GM12878 (cell line): ENCODE data around the gene DPH6. TPM values are rescaled to one million over a fixed set of nuclear protein-coding genes. Genes with fewer than 3 reads are reported as not detected.

ENCODE experiments used
- ATAC-seq: fragments of 200-7000 bp; cut with Tn5 transposase; 3 replicates; pipeline ENCODE4 v1.9.1; 2020; ENCODE audit warnings: mild to moderate bottlenecking, moderate library complexity
- BruUV-seq: library from RNA; stranded (reverse); fragments of 400-500 nt; replicated peaks from 2 replicates; lab custom pipeline; 2021; lab: Mats Ljungman, UMichigan
- CTCF ChIA-PET: fragments of 300-600 bp; sonication (Branson Sonifier 250); formaldehyde crosslinking; extraction: SDS; loops from one replicate; lab custom pipeline; 2021; ENCODE audit warnings: inconsistent platforms; lab: Yijun Ruan, JAX
- POLR2A ChIA-PET: fragments of 350-600 bp; formaldehyde crosslinking; extraction: SDS; loops from one replicate; lab custom pipeline; 2021; ENCODE audit warnings: inconsistent platforms; lab: Charles Lee
- RAD21 ChIA-PET: fragments of 300-600 bp; sonication (Branson Sonifier 250); formaldehyde crosslinking; loops from one replicate; lab custom pipeline; 2023; ENCODE audit warnings: antibody characterized with exemption; ENCODE audit not compliant: unreplicated experiment; lab: Charles Lee
- SMC1A ChIA-PET: fragments of 300-600 bp; sonication (Branson Sonifier 250); formaldehyde crosslinking; loops from one replicate; lab custom pipeline; 2023; ENCODE audit not compliant: unreplicated experiment, uncharacterized antibody; lab: Charles Lee
- DNase-seq: peaks from one replicate; pipeline ENCODE4 v3.0.0-alpha.2; 2011; ENCODE audit warnings: low read depth, low spot score
- FAIRE-seq: peaks from 3 replicates; lab custom pipeline; 2011; peaks lifted over from hg19 to GRCh38; lab: Jason Lieb, UNC
- H2AFZ ChIP-seq: 2 replicates; pipeline ENCODE4 v1.6.0; 2011; ENCODE audit warnings: low read depth, low read length, control low read depth; ENCODE audit not compliant: control insufficient read depth
- H3K27ac ChIP-seq: 2 replicates; pipeline ENCODE4 v1.5.1; 2011; ENCODE audit warnings: control low read depth; ENCODE audit not compliant: control insufficient read depth, insufficient read depth
- H3K27me3 ChIP-seq, 2 experiments: replicated peaks in 1 of 2; 2 replicates each; pipeline versions ENCODE4 v1.6.0 to v1.6.1; 2011; ENCODE audit warnings: low read length in 1 of 2; ENCODE audit not compliant: control insufficient read depth in 2 of 2, insufficient read depth in 2 of 2
- H3K36me3 ChIP-seq, 2 experiments: 2 replicates each; pipeline ENCODE4 v1.5.1; 2011; ENCODE audit warnings: low read length in 1 of 2; ENCODE audit not compliant: control insufficient read depth in 2 of 2, insufficient read depth in 2 of 2
- H3K4me1 ChIP-seq: 2 replicates; pipeline ENCODE4 v1.6.1; 2011; ENCODE audit warnings: mild to moderate bottlenecking, low read length, moderate library complexity, mixed read lengths; ENCODE audit not compliant: control insufficient read depth, insufficient read depth
- H3K4me2 ChIP-seq: 2 replicates; pipeline ENCODE4 v1.6.0; 2011; ENCODE audit warnings: control low read depth; ENCODE audit not compliant: control insufficient read depth, insufficient read depth
- H3K4me3 ChIP-seq: fragments of 200-600 bp; sonication (generic); 2 replicates; pipeline ENCODE4 v1.5.1; 2016
- H3K79me2 ChIP-seq: 2 replicates; pipeline ENCODE4 v1.6.0; 2011; ENCODE audit warnings: low read length; ENCODE audit not compliant: control insufficient read depth, insufficient read depth
- H3K9ac ChIP-seq: 2 replicates; pipeline ENCODE4 v1.8.0; 2011; ENCODE audit warnings: low read length, control low read depth, mixed read lengths; ENCODE audit not compliant: control insufficient read depth, insufficient read depth
- H3K9me3 ChIP-seq: replicated peaks from 3 replicates; pipeline ENCODE4 v1.5.1; 2011; ENCODE audit warnings: mild to moderate bottlenecking, low read length; ENCODE audit not compliant: control insufficient read depth, insufficient read depth
- H4K20me1 ChIP-seq: 2 replicates; pipeline ENCODE4 v1.6.0; 2011; ENCODE audit not compliant: control insufficient read depth, insufficient read depth
- FOXK2 ChIP-seq: fragments of 450-650 bp; IDR thresholded peaks from 2 replicates; pipeline ENCODE4 v1.6.1; 2017; ENCODE audit warnings: mild to moderate bottlenecking, moderate library complexity
- KLF5 ChIP-seq: fragments of 450-650 bp; IDR thresholded peaks from 2 replicates; pipeline ENCODE4 v1.6.1; 2014; ENCODE audit warnings: mild to moderate bottlenecking; ENCODE audit not compliant: partially characterized antibody
- MEF2B ChIP-seq: fragments of 450-650 bp; IDR thresholded peaks from 2 replicates; pipeline ENCODE4 v1.6.1; 2018; ENCODE audit warnings: mild to moderate bottlenecking, moderate library complexity; ENCODE audit not compliant: partially characterized antibody, poor library complexity, severe bottlenecking
- MTA2 ChIP-seq: fragments of 450-650 bp; IDR thresholded peaks from 2 replicates; pipeline ENCODE4 v1.6.1; 2016; ENCODE audit warnings: low read depth, mild to moderate bottlenecking, moderate library complexity
- NFXL1 ChIP-seq: fragments of 450-650 bp; IDR thresholded peaks from 2 replicates; pipeline ENCODE4 v1.6.1; 2017; ENCODE audit warnings: antibody characterized with exemption, mild to moderate bottlenecking, borderline replicate concordance
- POLR2AphosphoS2 ChIP-seq: IDR thresholded peaks from 2 replicates; pipeline ENCODE4 v1.6.1; 2011; ENCODE audit warnings: low read depth, mild to moderate bottlenecking, low read length, improper control_type of control experiment, moderate library complexity
- PRDM15 ChIP-seq: fragments of 450-650 bp; formaldehyde crosslinking; IDR thresholded peaks from 2 replicates; pipeline ENCODE4 v1.4.0; 2020; ENCODE audit warnings: mild to moderate bottlenecking, moderate library complexity
- RAD21 ChIP-seq: IDR thresholded peaks from 2 replicates; pipeline ENCODE4 v1.6.1; 2011; ENCODE audit warnings: mild to moderate bottlenecking, low read depth, low read length, moderate library complexity; ENCODE audit not compliant: insufficient read depth
- RBBP5 ChIP-seq: fragments of 200-600 bp; sonication (generic); conservative IDR thresholded peaks from 2 replicates; pipeline ENCODE4 v1.6.1; 2016
- ZBTB33 ChIP-seq: fragments of 450-650 bp; IDR thresholded peaks from 2 replicates; pipeline ENCODE4 v1.6.1; 2017; ENCODE audit warnings: mild to moderate bottlenecking
- WGBS: methylation state at CpG from one replicate; pipeline ENCODE4 v1.1.6; 2016; ENCODE audit warnings: low lambda C conversion rate; ENCODE audit not compliant: insufficient replicate concordance, insufficient coverage; ENCODE audit errors: missing lambda C conversion rate; 5-methylcytosine and 5-hydroxymethylcytosine counted together
- in situ Hi-C: fragments of 300-500 bp; cut with MboI; formaldehyde crosslinking; loops from 9 replicates; pipeline ENCODE4 v1.14.3; 2018; ENCODE audit warnings: mixed read lengths
- intact Hi-C: fragments of 100-400 bp; cut with micrococcal nuclease; formaldehyde crosslinking; loops from one replicate; pipeline ENCODE4 v1.14.2; 2022; ENCODE audit not compliant: unreplicated experiment
- polyA plus RNA-seq, 11 experiments: library from polyadenylated mRNA; depleted of rRNA in 4 of 11; unstranded in 6 of 11; stranded (reverse) in 5 of 11; fragments of >200 nt; fragmentation: Nextera tagmentation in 4 of 11; fragmentation: Illumina TruSeq in 1 of 11; extraction: Ambion mirVana in 4 of 11; extraction: Trizol in 1 of 11; gene quantifications; 1 replicate in 1 of 11; 2 replicates in 10 of 11; pipeline versions ENCODE4 v1.2.1 to v1.2.3, GENCODE V29; 2011 to 2016; ENCODE audit warnings: inconsistent platforms in 2 of 11, missing spikeins in 2 of 11, low read depth in 1 of 11
- total RNA-seq, 4 experiments: library from RNA; depleted of rRNA in 3 of 4; stranded (reverse); fragments of >200 nt in 3 of 4; fragmentation: Illumina TruSeq in 1 of 4; extraction: Trizol in 1 of 4; gene quantifications; 2 replicates each; pipeline versions ENCODE4 v1.2.1 to v1.2.3, GENCODE V29; 2013 to 2021

The DPH6 gene
- total and polyA plus RNA-seq, 10 of the 15 experiments (the other 5 are each of a cell fraction or from before 2014, with no cell fraction given): 9.0 to 68.5 (median 17.1) TPM

- POLR2A ChIA-PET: no interaction called here
- SMC1A ChIA-PET: interaction anchor here (6.5 kb wide), 1 partner anchor 150 kb away, joined by 108 read pairs; no protein-coding TSS in a partner anchor
These were observed 105.7 kb downstream of the DPH6 start for GRCh38 chr15:35440265-35440664.

More at GRCh38 chr15:35440265-35440664, 105.7 kb downstream of the DPH6 start:
- ChIA-PET CTCF (no interaction called here), RAD21 (no interaction called here)
- BruUV-seq: no TSS peak
- intact Hi-C loops (no loop called here), in situ Hi-C loops (no loop called here)
- Histone ChIP-seq H3K4me1 (no peaks in the 10 kb centered on the region), H3K27me3 (no peaks in the 10 kb centered on the region), H3K36me3 (no peaks in the 10 kb centered on the region), H3K27ac (no peak overlapping the region), H3K4me3 (no peak overlapping the region), H2AFZ (no peak overlapping the region), H3K4me2 (no peak overlapping the region), H3K9me3 (no peaks in the 10 kb centered on the region; the same call in 1 of the 3 replicates), H3K79me2 (no peaks in the 10 kb centered on the region), H4K20me1 (no peaks in the 10 kb centered on the region), H3K9ac (no peak overlapping the region)
- FAIRE-seq: no peak
- whole genome bisulfite sequencing: 64% methylated on average over 3 of the region's 3 CpGs
- no peak for DNase-seq
- TF ChIP-seq KLF5: no peak
- TF ChIP-seq MTA2: no peak
- TF ChIP-seq POLR2AphosphoS2: no peak
- TF ChIP-seq MEF2B: no peak
- no peak for TF ChIP-seq FOXK2
- no peak for TF ChIP-seq PRDM15
- TF ChIP-seq RBBP5: no peak
- no peak for TF ChIP-seq ZBTB33
- TF ChIP-seq RAD21: no peak
- TF ChIP-seq NFXL1: no peak
- no peak for ATAC-seq
